Caco-2 (cell line): ENCODE data around the gene TACC3. TPM values are rescaled to one million over a fixed set of nuclear protein-coding genes. Genes with fewer than 3 reads are reported as not detected.
A peak's percentile ranks its signal among the peaks of the same experiment; 100 is the strongest.

Experiments used
- BruUV-seq: library from RNA; stranded (reverse); fragments of 400-500 nt; replicated peaks from 2 replicates; lab custom pipeline; 2021; lab: Mats Ljungman, UMichigan
- CTCF ChIA-PET: fragments of 300-600 bp; sonication (Branson Sonifier 250); formaldehyde crosslinking; loops from one replicate; lab custom pipeline; 2022; ENCODE audit warnings: antibody characterized with exemption; lab: Charles Lee
- POLR2A ChIA-PET: fragments of 300-600 bp; sonication (Branson Sonifier 250); formaldehyde crosslinking; loops from one replicate; lab custom pipeline; 2022; ENCODE audit warnings: antibody characterized with exemption; lab: Charles Lee
- DNase-seq, 2 experiments: peaks; one replicate each; pipeline versions ENCODE4 v3.0.0 to v3.0.0-alpha.2; 2020 to 2022
- H3K27me3 ChIP-seq: replicated peaks from 2 replicates; pipeline ENCODE4 v1.6.0; 2011; ENCODE audit warnings: low read length; ENCODE audit not compliant: control insufficient read depth, insufficient read depth
- H3K36me3 ChIP-seq: 2 replicates; pipeline ENCODE4 v1.5.1; 2011; ENCODE audit warnings: low read length; ENCODE audit not compliant: control insufficient read depth, insufficient read depth
- H3K4me1 ChIP-seq: fragments of 250-450 bp; sonication (Bioruptor Pico); 2 replicates; pipeline ENCODE4 v1.5.1; 2020; ENCODE audit warnings: mild to moderate bottlenecking
- H3K4me3 ChIP-seq: 2 replicates; pipeline ENCODE4 v1.5.1; 2011; ENCODE audit warnings: low read depth, mild to moderate bottlenecking, control low read depth, low read length
- H3K9me3 ChIP-seq: fragments of 250-450 bp; sonication (Bioruptor Pico); 2 replicates; pipeline ENCODE4 v1.5.1; 2020; ENCODE audit warnings: mild to moderate bottlenecking, moderate library complexity
- H3K27ac Mint-ChIP-seq: one replicate; pipeline ENCODE4 v1.8.0; 2022; ENCODE audit warnings: mixed read lengths; ENCODE audit not compliant: unreplicated experiment
- H3K27me3 Mint-ChIP-seq: one replicate; pipeline ENCODE4 v1.8.0; 2022; ENCODE audit warnings: mixed read lengths; ENCODE audit not compliant: insufficient read depth, unreplicated experiment
- H3K36me3 Mint-ChIP-seq: one replicate; pipeline ENCODE4 v1.8.0; 2022; ENCODE audit warnings: mild to moderate bottlenecking, mixed read lengths; ENCODE audit not compliant: insufficient read depth, unreplicated experiment
- H3K4me1 Mint-ChIP-seq: one replicate; pipeline ENCODE4 v1.8.0; 2022; ENCODE audit warnings: low read depth, mixed read lengths; ENCODE audit not compliant: unreplicated experiment
- H3K4me3 Mint-ChIP-seq: one replicate; pipeline ENCODE4 v1.8.0; 2022; ENCODE audit warnings: mild to moderate bottlenecking, moderate library complexity, mixed read lengths; ENCODE audit not compliant: unreplicated experiment
- H3K9me3 Mint-ChIP-seq: one replicate; pipeline ENCODE4 v1.8.0; 2022; ENCODE audit warnings: mixed read lengths; ENCODE audit not compliant: unreplicated experiment
- intact Hi-C: fragments of 100-400 bp; cut with micrococcal nuclease; formaldehyde crosslinking; loops from one replicate; pipeline ENCODE4 v1.10.0; 2022; ENCODE audit not compliant: unreplicated experiment
- total RNA-seq: library from RNA; stranded (reverse); gene quantifications from 2 replicates; pipeline ENCODE4 v1.2.3, GENCODE V29; 2022
- TF ChIP-seq, protein P1 (sequence below), 2 experiments: fragments of 200-600 bp in 1 of 2; IDR thresholded peaks; 1 replicate in 1 of 2; 2 replicates in 1 of 2; pipeline versions ENCODE4 v1.5.1 to v1.8.0; 2011 to 2022; ENCODE audit warnings: antibody characterized with exemption in 1 of 2, control low read depth in 1 of 2, inconsistent platforms in 1 of 2, low read depth in 1 of 2, low read length in 1 of 2, mild to moderate bottlenecking in 1 of 2, moderate library complexity in 1 of 2; ENCODE audit not compliant: insufficient read depth in 1 of 2, severe bottlenecking in 1 of 2, unreplicated experiment in 1 of 2

The TACC3 gene
- total RNA-seq, 1 experiment from 2014 or later: 106 TPM

DNA sequence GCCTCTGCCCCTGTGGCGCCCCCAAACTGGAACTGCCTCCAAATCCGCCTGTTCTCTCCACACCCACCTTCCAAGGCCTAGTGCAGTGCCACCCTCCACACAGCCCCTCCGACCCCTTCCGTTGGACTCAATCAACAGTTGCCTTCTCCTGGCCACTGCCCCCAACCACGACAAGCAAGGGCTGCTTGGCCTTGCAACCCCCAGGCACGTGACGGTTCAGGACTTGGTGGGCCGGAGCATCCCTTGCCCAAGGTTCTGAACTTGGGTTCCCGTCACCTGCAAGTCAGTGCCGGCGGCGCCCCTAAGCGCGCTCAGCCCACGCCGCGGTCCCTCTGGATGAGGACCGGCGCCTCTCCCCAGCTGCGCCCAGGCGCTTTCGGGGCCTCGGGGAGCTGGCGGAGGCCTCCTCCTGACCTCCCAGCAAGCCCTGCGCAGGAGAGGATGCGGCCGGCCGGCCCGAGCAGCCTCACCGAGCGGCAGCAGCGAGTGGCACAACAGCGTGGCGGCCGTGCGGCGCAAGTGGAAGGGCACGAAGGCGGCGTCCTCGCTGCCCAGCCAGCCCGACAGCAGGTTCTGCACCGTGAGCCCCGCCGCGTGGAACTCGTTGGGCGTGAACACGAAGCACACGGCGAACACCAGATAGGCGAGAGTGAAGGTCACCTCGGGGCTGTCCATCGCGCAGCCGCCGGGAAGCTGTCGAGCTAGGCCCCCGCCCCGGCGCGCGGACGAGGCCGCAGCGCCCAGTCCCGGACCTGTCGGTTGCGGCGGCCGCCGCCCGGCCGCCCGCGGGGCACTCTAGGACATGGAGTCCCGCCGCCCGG, 948 bp upstream of the TACC3 start:
- Mint-ChIP-seq H3K9me3 (no peaks in the 10 kb centered on the region), H3K27ac (peak overlapping the region; percentile 86), H3K4me1 (peaks cover 11% of the 10 kb centered on the region), H3K36me3 (peaks cover 78% of the 10 kb centered on the region), H3K27me3 (no peaks in the 10 kb centered on the region), H3K4me3 (peak overlapping the region; percentile 99)
- CTCF ChIA-PET: interaction anchor here (0.6 to 1.6 kb wide), 7 partner anchors 8 to 37 kb away, joined by 3 to 16 read pairs (median 5); partner anchors contain the start of gene SLBP
- H3K9me3 ChIP-seq: no peaks in the 10 kb centered on the region
- DNase-seq: peak in 1 of 2 experiments; percentile 54
- peak overlapping the region; percentile 95 for H3K4me3 ChIP-seq
- intact Hi-C loops: no loop called here
- H3K27me3 ChIP-seq: no peaks in the 10 kb centered on the region
- POLR2A ChIA-PET: interaction anchor here (0.6 to 2.0 kb wide), 11 partner anchors 8 to 374 kb away, joined by 3 to 42 read pairs (median 5); partner anchors contain the start of genes SLBP and UVSSA
- TF ChIP-seq, protein P1, sequence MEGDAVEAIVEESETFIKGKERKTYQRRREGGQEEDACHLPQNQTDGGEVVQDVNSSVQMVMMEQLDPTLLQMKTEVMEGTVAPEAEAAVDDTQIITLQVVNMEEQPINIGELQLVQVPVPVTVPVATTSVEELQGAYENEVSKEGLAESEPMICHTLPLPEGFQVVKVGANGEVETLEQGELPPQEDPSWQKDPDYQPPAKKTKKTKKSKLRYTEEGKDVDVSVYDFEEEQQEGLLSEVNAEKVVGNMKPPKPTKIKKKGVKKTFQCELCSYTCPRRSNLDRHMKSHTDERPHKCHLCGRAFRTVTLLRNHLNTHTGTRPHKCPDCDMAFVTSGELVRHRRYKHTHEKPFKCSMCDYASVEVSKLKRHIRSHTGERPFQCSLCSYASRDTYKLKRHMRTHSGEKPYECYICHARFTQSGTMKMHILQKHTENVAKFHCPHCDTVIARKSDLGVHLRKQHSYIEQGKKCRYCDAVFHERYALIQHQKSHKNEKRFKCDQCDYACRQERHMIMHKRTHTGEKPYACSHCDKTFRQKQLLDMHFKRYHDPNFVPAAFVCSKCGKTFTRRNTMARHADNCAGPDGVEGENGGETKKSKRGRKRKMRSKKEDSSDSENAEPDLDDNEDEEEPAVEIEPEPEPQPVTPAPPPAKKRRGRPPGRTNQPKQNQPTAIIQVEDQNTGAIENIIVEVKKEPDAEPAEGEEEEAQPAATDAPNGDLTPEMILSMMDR (IDR thresholded peaks at IDR 0.05; ENCODE audit: insufficient read depth in 1 of 2, low read depth in 1 of 2, low read length in 1 of 2, severe bottlenecking in 1 of 2, unreplicated experiment in 1 of 2): no peak
- peaks cover 6% of the 10 kb centered on the region; the same call in 1 of the 2 replicates for H3K4me1 ChIP-seq
- no TSS peak for BruUV-seq
- H3K36me3 ChIP-seq: peaks cover 2% of the 10 kb centered on the region; the same call in 1 of the 2 replicates

DNA sequence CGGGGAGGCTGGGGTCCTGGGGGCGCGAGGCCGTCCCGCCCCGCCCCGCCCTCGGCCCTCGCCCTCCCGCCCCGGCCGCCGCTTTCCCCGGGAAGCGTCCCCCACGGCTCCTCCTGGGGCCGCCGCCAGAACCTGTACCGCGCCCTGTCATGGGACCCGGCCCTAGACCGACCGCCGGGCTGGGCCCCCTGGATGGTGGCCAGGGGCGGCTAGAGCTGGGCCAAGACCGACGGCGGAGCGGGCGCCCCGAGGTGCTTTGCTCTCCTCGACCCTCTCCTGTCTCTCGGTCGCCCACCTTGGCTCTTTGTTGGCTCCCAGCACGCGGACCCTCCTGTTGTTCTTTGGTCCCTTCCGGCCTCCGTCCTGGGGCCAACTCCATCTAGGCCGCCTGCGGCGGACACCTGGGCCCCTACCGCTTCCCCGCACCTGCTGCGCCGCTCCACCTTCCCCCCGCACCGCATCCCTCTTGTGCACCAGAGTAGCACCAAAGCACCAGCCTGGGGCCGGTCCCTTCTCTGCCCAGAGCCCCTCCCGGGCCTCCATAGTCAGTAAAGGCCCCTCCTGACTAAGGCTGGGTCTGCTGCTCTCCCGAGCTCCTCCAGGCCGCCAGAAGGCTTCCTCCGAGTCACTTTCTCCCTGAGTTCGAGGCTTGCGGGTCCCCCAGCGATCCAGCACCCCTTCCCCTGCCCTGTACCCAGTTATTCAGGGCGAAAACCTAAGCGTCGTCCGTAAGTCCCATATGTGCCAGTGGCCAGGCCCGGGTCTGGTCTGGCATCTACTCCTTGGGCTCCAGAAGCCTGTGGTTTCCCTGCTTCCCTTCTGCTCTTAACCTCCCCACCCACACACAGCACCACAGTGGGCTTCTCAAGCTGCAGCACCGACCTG, 587 bp downstream of the TACC3 start:
- Mint-ChIP-seq H3K36me3 (peaks cover 79% of the 10 kb centered on the region), H3K4me1 (peaks cover 11% of the 10 kb centered on the region), H3K27me3 (no peaks in the 10 kb centered on the region), H3K9me3 (no peaks in the 10 kb centered on the region), H3K4me3 (peak overlapping the region; percentile 99), H3K27ac (peak overlapping the region; percentile 94)
- POLR2A ChIA-PET: interaction anchor here (0.5 to 2.0 kb wide), 8 partner anchors 10 to 540 kb away, joined by 3 to 42 read pairs (median 3); partner anchors contain the start of gene SLBP
- Histone ChIP-seq H3K9me3 (no peaks in the 10 kb centered on the region), H3K4me1 (peaks cover 6% of the 10 kb centered on the region; the same call in 1 of the 2 replicates), H3K27me3 (no peaks in the 10 kb centered on the region), H3K4me3 (peak overlapping the region; percentile 85), H3K36me3 (peaks cover 6% of the 10 kb centered on the region)
- intact Hi-C loops: loop anchor here (1.0 kb wide), 3 partner anchors 9 to 134 kb away; partner anchors contain the start of gene LETM1
- TF ChIP-seq, protein P1 (IDR thresholded peaks at IDR 0.05; ENCODE audit: insufficient read depth in 1 of 2, low read depth in 1 of 2, low read length in 1 of 2, severe bottlenecking in 1 of 2, unreplicated experiment in 1 of 2): no peak
- BruUV-seq: no TSS peak
- DNase-seq: no peak
- CTCF ChIA-PET: interaction anchor here (0.6 to 1.6 kb wide), 6 partner anchors 10 to 74 kb away, joined by 3 to 16 read pairs (median 4); partner anchors contain the start of gene SLBP
